Body of pancreas (tissue), 4 donors: Measurements from ENCODE around the gene MAP2K7.

ENCODE experiments used
- POLR2A ChIP-seq, 3 donors: fragments of 450-650 bp; IDR thresholded peaks; one replicate each; pipeline ENCODE4 v1.6.1; 2016; ENCODE audit warnings: antibody characterized with exemption in 3 of 3, mild to moderate bottlenecking in 2 of 3
- TF ChIP-seq, protein P1 (sequence below), 7 experiments: fragments of 450-650 bp in 4 of 7; fragments of 200-600 bp in 3 of 7; sonication (generic) in 3 of 7; IDR thresholded peaks; one replicate each; pipeline ENCODE4 v1.5.1; 2016 to 2019; ENCODE audit warnings: antibody characterized with exemption in 7 of 7

DNA sequence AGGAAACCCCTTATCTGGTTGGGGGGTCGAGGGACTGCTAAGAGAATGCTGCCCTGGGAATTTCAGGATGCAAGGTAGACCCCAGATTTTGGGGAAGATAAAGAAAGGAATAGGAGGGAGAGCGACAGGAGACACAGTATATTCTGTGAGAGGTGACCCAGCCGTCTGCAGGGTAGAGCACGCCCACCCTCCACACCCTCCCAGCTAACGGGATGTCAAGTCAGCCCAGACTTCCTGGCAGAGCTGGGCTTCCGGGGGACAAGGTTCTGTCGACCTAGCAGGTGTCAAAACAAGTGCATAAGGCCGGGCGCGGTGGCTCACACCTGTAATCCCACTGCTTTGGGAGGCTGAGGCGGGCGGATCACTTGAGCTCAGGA is 28.8 kb upstream of the MAP2K7 start:
- TF ChIP-seq, protein P1, sequence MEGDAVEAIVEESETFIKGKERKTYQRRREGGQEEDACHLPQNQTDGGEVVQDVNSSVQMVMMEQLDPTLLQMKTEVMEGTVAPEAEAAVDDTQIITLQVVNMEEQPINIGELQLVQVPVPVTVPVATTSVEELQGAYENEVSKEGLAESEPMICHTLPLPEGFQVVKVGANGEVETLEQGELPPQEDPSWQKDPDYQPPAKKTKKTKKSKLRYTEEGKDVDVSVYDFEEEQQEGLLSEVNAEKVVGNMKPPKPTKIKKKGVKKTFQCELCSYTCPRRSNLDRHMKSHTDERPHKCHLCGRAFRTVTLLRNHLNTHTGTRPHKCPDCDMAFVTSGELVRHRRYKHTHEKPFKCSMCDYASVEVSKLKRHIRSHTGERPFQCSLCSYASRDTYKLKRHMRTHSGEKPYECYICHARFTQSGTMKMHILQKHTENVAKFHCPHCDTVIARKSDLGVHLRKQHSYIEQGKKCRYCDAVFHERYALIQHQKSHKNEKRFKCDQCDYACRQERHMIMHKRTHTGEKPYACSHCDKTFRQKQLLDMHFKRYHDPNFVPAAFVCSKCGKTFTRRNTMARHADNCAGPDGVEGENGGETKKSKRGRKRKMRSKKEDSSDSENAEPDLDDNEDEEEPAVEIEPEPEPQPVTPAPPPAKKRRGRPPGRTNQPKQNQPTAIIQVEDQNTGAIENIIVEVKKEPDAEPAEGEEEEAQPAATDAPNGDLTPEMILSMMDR (IDR thresholded peaks at IDR 0.05): no peak
- TF ChIP-seq POLR2A (IDR thresholded peaks at IDR 0.05): no peak
